WTC11 (cell line): ENCODE data around the gene ADCY10. TPM values are rescaled to one million over a fixed set of nuclear protein-coding genes. Genes with fewer than 3 reads are reported as not detected.

ENCODE experiments used
- ATAC-seq: fragments of 200-7000 bp; cut with Tn5 transposase; 2 replicates; pipeline ENCODE4 v1.10.0; 2021; ENCODE audit warnings: mild to moderate bottlenecking, moderate library complexity
- CTCF ChIA-PET: fragments of 300-600 bp; sonication (Branson Sonifier 250); formaldehyde crosslinking; loops from one replicate; lab custom pipeline; 2021; ENCODE audit warnings: antibody characterized with exemption; lab: Charles Lee
- POLR2A ChIA-PET: fragments of 350-600 bp; sonication (Branson Sonifier 250); formaldehyde crosslinking; loops from one replicate; lab custom pipeline; 2021; ENCODE audit warnings: antibody characterized with exemption; lab: Charles Lee
- DNase-seq: peaks from one replicate; pipeline ENCODE4 v3.0.0; 2021; ENCODE audit warnings: low spot score
- H3K27ac Mint-ChIP-seq: 2 replicates; pipeline ENCODE4 v1.8.0; 2021; ENCODE audit warnings: mixed read lengths
- H3K27me3 Mint-ChIP-seq: 2 replicates; pipeline ENCODE4 v1.8.0; 2021; ENCODE audit warnings: low read depth, mild to moderate bottlenecking, moderate library complexity, mixed read lengths
- H3K36me3 Mint-ChIP-seq: 2 replicates; pipeline ENCODE4 v1.8.0; 2021; ENCODE audit warnings: mixed read lengths
- H3K4me1 Mint-ChIP-seq: 2 replicates; pipeline ENCODE4 v1.8.0; 2022; ENCODE audit warnings: mixed read lengths
- H3K4me3 Mint-ChIP-seq: 2 replicates; pipeline ENCODE4 v1.8.0; 2021; ENCODE audit warnings: mild to moderate bottlenecking, moderate library complexity, mixed read lengths
- H3K9me3 Mint-ChIP-seq: 2 replicates; pipeline ENCODE4 v1.8.0; 2021; ENCODE audit warnings: mixed read lengths
- ATF1 ChIP-seq: sonication (generic); formaldehyde crosslinking; IDR thresholded peaks from 2 replicates; pipeline ENCODE4 v1.8.1; 2023; ENCODE audit warnings: mild to moderate bottlenecking, moderate library complexity, missing genetic modification reagents
- CREM ChIP-seq: sonication (generic); formaldehyde crosslinking; IDR thresholded peaks from 2 replicates; pipeline ENCODE4 v1.8.1; 2022; ENCODE audit warnings: mild to moderate bottlenecking, missing genetic modification reagents, moderate library complexity
- ELF4 ChIP-seq: sonication (generic); formaldehyde crosslinking; IDR thresholded peaks from 2 replicates; pipeline ENCODE4 v1.8.1; 2022; ENCODE audit warnings: low read depth, mild to moderate bottlenecking, moderate library complexity, missing genetic modification reagents
- ESRRA ChIP-seq: sonication (generic); formaldehyde crosslinking; IDR thresholded peaks from 2 replicates; pipeline ENCODE4 v1.8.1; 2022; ENCODE audit warnings: mild to moderate bottlenecking, missing genetic modification reagents, borderline replicate concordance
- ETV6 ChIP-seq: sonication (generic); formaldehyde crosslinking; IDR thresholded peaks from 2 replicates; pipeline ENCODE4 v1.8.1; 2022; ENCODE audit warnings: mild to moderate bottlenecking, missing genetic modification reagents
- FOXJ3 ChIP-seq: sonication (generic); formaldehyde crosslinking; IDR thresholded peaks from 2 replicates; pipeline ENCODE4 v1.9.0; 2021; ENCODE audit warnings: missing genetic modification reagents, mild to moderate bottlenecking, borderline replicate concordance
- NFE2L1 ChIP-seq: sonication (generic); formaldehyde crosslinking; IDR thresholded peaks from 2 replicates; pipeline ENCODE4 v1.8.1; 2023; ENCODE audit warnings: missing genetic modification reagents
- NR2C2 ChIP-seq: sonication (generic); formaldehyde crosslinking; IDR thresholded peaks from 2 replicates; pipeline ENCODE4 v1.8.0; 2022; ENCODE audit warnings: mild to moderate bottlenecking, missing genetic modification reagents
- SOX15 ChIP-seq: fragments of 250-450 bp; sonication (Bioruptor Pico); IDR thresholded peaks from 2 replicates; pipeline ENCODE4 v1.9.0; 2021; ENCODE audit warnings: mild to moderate bottlenecking
- ZNF219 ChIP-seq: sonication (generic); formaldehyde crosslinking; IDR thresholded peaks from 2 replicates; pipeline ENCODE4 v1.8.0; 2023; ENCODE audit warnings: missing genetic modification reagents, mild to moderate bottlenecking, borderline replicate concordance
- ZNF423 ChIP-seq: fragments of 250-450 bp; sonication (Bioruptor Pico); IDR thresholded peaks from 2 replicates; pipeline ENCODE4 v2.1.2; 2022; ENCODE audit warnings: mild to moderate bottlenecking, moderate library complexity
- total RNA-seq: library from RNA; stranded (reverse); gene quantifications from 3 replicates; pipeline ENCODE4 v1.2.3, GENCODE V29; 2021
- TF ChIP-seq, protein P1 (sequence below): fragments of 250-450 bp; sonication (Bioruptor Pico); IDR thresholded peaks from 2 replicates; pipeline ENCODE4 v1.9.0; 2021; ENCODE audit warnings: moderate library complexity, mild to moderate bottlenecking, inconsistent platforms, borderline replicate concordance
- TF ChIP-seq, protein P2 (sequence below): fragments of 250-450 bp; sonication (Bioruptor Pico); IDR thresholded peaks from 2 replicates; pipeline ENCODE4 v1.8.0; 2021; ENCODE audit warnings: mild to moderate bottlenecking
- TF ChIP-seq, protein P3 (sequence below): fragments of 250-450 bp; sonication (Bioruptor Pico); IDR thresholded peaks from 2 replicates; pipeline ENCODE4 v1.9.0; 2021; ENCODE audit warnings: mild to moderate bottlenecking
- TF ChIP-seq, protein P4 (sequence below): fragments of 250-450 bp; sonication (Bioruptor Pico); IDR thresholded peaks from 2 replicates; pipeline ENCODE4 v2.1.2; 2022; ENCODE audit warnings: mild to moderate bottlenecking, moderate library complexity
- TF ChIP-seq, protein P5 (sequence below): sonication (generic); formaldehyde crosslinking; conservative IDR thresholded peaks from 2 replicates; pipeline ENCODE4 v1.8.1; 2023; ENCODE audit warnings: mild to moderate bottlenecking, low read depth, missing genetic modification reagents, moderate library complexity
- TF ChIP-seq, protein P6 (sequence below): sonication (generic); formaldehyde crosslinking; IDR thresholded peaks from 2 replicates; pipeline ENCODE4 v1.8.0; 2022; ENCODE audit warnings: mild to moderate bottlenecking, missing genetic modification reagents
- TF ChIP-seq, protein P7 (sequence below): sonication (generic); formaldehyde crosslinking; IDR thresholded peaks from 2 replicates; pipeline ENCODE4 v1.8.1; 2023; ENCODE audit warnings: mild to moderate bottlenecking, missing genetic modification reagents, moderate library complexity
- TF ChIP-seq, protein P8 (sequence below): sonication (generic); formaldehyde crosslinking; IDR thresholded peaks from 2 replicates; pipeline ENCODE4 v1.8.0; 2022; ENCODE audit warnings: mild to moderate bottlenecking, missing genetic modification reagents

ADCY10 gene
- total RNA-seq, 1 experiment from 2014 or later, result 0.07 TPM

DNA sequence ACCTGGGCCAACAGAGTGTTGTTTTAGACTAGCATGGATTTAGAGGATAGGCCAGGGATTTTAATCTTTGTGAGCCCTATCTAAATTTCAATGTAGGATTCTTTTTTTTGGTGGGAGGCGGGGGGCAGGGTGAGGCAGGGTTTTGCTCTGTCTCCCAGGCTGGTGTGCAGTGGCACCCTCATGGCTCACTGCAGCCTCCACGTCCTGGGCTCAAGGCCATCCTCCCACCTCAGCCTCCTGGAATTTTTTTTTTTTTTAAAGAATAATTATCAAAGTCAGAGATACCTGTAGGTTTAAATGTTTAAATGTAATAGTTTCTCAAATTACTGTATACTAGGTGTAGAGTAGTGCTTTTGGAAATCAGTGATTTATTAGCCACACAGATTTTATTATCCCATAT lies 26.3 kb upstream of the ADCY10 start:
- peaks cover 17% of the 10 kb centered on the region for H3K36me3 Mint-ChIP-seq
- H3K27me3 Mint-ChIP-seq, result no peaks in the 10 kb centered on the region
- H3K4me3 Mint-ChIP-seq, result no peak overlapping the region
- ATAC-seq, result no peak
- ChIA-PET POLR2A (no interaction called here), CTCF (no interaction called here)
- TF ChIP-seq, protein P1, sequence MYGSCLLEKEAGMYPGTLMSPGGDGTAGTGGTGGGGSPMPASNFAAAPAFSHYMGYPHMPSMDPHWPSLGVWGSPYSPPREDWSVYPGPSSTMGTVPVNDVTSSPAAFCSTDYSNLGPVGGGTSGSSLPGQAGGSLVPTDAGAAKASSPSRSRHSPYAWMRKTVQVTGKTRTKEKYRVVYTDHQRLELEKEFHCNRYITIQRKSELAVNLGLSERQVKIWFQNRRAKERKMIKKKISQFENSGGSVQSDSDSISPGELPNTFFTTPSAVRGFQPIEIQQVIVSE, result no peak
- TF ChIP-seq, protein P2, sequence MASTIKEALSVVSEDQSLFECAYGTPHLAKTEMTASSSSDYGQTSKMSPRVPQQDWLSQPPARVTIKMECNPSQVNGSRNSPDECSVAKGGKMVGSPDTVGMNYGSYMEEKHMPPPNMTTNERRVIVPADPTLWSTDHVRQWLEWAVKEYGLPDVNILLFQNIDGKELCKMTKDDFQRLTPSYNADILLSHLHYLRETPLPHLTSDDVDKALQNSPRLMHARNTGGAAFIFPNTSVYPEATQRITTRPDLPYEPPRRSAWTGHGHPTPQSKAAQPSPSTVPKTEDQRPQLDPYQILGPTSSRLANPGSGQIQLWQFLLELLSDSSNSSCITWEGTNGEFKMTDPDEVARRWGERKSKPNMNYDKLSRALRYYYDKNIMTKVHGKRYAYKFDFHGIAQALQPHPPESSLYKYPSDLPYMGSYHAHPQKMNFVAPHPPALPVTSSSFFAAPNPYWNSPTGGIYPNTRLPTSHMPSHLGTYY, result no peak
- TF ChIP-seq ETV6 (CRISPR knock-in tag) (no peak), CREM (CRISPR knock-in tag) (no peak), ESRRA (CRISPR knock-in tag) (no peak), SOX15 (no peak), ELF4 (CRISPR knock-in tag) (no peak), NFE2L1 (CRISPR knock-in tag) (no peak), NR2C2 (CRISPR knock-in tag) (no peak)
- TF ChIP-seq, protein P3, sequence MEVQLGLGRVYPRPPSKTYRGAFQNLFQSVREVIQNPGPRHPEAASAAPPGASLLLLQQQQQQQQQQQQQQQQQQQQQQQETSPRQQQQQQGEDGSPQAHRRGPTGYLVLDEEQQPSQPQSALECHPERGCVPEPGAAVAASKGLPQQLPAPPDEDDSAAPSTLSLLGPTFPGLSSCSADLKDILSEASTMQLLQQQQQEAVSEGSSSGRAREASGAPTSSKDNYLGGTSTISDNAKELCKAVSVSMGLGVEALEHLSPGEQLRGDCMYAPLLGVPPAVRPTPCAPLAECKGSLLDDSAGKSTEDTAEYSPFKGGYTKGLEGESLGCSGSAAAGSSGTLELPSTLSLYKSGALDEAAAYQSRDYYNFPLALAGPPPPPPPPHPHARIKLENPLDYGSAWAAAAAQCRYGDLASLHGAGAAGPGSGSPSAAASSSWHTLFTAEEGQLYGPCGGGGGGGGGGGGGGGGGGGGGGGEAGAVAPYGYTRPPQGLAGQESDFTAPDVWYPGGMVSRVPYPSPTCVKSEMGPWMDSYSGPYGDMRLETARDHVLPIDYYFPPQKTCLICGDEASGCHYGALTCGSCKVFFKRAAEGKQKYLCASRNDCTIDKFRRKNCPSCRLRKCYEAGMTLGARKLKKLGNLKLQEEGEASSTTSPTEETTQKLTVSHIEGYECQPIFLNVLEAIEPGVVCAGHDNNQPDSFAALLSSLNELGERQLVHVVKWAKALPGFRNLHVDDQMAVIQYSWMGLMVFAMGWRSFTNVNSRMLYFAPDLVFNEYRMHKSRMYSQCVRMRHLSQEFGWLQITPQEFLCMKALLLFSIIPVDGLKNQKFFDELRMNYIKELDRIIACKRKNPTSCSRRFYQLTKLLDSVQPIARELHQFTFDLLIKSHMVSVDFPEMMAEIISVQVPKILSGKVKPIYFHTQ, result no peak
- TF ChIP-seq, protein P4, sequence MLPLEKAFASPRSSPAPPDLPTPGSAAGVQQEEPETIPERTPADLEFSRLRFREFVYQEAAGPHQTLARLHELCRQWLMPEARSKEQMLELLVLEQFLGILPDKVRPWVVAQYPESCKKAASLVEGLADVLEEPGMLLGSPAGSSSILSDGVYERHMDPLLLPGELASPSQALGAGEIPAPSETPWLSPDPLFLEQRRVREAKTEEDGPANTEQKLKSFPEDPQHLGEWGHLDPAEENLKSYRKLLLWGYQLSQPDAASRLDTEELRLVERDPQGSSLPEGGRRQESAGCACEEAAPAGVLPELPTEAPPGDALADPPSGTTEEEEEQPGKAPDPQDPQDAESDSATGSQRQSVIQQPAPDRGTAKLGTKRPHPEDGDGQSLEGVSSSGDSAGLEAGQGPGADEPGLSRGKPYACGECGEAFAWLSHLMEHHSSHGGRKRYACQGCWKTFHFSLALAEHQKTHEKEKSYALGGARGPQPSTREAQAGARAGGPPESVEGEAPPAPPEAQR (CRISPR knock-in tag), result no peak
- H3K9me3 Mint-ChIP-seq, result peaks cover 5% of the 10 kb centered on the region
- no peak for DNase-seq
- no peak overlapping the region for H3K27ac Mint-ChIP-seq
- peaks cover 14% of the 10 kb centered on the region for H3K4me1 Mint-ChIP-seq

DNA sequence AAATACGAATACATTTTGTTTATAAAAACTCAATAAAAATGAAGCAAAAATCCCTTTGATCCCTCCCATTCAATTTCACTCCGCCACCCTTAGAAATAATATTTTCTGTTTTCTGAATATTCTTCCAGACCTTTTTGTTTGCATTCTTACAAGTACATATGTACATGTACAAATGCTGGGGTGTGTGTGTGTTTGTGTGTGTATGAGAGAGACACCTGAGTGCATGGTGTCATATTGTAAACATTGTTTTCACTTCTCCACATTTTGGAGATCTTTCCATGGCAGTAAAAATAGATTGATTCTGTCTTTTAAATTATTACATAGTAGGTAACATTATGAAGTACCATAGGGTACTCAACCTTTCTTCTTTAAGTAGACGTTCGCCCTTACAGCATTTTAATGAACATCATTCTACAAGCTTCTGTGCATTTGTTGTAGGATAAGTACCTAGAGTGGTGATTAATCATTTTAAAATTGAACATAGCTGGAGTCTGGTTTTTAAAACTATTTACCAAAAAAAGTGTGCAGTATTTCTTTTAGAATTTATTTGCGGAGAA lies 24.2 kb upstream of the ADCY10 start:
- ChIA-PET CTCF (no interaction called here), POLR2A (interaction anchor here (0.7 kb wide), 1 partner anchor 144 kb away, joined by 3 read pairs; no protein-coding TSS in a partner anchor)
- ATAC-seq (no peak), DNase-seq (no peak)
- peak overlapping the region; percentile 99 for H3K27ac Mint-ChIP-seq
- no peaks in the 10 kb centered on the region for H3K9me3 Mint-ChIP-seq
- H3K4me1 Mint-ChIP-seq, result peaks cover 29% of the 10 kb centered on the region
- H3K27me3 Mint-ChIP-seq, result no peaks in the 10 kb centered on the region
- peaks cover 7% of the 10 kb centered on the region for H3K36me3 Mint-ChIP-seq
- peak overlapping the region; percentile 92 for H3K4me3 Mint-ChIP-seq
- TF ChIP-seq, protein P5, sequence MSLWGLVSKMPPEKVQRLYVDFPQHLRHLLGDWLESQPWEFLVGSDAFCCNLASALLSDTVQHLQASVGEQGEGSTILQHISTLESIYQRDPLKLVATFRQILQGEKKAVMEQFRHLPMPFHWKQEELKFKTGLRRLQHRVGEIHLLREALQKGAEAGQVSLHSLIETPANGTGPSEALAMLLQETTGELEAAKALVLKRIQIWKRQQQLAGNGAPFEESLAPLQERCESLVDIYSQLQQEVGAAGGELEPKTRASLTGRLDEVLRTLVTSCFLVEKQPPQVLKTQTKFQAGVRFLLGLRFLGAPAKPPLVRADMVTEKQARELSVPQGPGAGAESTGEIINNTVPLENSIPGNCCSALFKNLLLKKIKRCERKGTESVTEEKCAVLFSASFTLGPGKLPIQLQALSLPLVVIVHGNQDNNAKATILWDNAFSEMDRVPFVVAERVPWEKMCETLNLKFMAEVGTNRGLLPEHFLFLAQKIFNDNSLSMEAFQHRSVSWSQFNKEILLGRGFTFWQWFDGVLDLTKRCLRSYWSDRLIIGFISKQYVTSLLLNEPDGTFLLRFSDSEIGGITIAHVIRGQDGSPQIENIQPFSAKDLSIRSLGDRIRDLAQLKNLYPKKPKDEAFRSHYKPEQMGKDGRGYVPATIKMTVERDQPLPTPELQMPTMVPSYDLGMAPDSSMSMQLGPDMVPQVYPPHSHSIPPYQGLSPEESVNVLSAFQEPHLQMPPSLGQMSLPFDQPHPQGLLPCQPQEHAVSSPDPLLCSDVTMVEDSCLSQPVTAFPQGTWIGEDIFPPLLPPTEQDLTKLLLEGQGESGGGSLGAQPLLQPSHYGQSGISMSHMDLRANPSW (CRISPR knock-in tag), result no peak
- TF ChIP-seq ZNF219 (CRISPR knock-in tag), result no peak
- TF ChIP-seq, protein P6, sequence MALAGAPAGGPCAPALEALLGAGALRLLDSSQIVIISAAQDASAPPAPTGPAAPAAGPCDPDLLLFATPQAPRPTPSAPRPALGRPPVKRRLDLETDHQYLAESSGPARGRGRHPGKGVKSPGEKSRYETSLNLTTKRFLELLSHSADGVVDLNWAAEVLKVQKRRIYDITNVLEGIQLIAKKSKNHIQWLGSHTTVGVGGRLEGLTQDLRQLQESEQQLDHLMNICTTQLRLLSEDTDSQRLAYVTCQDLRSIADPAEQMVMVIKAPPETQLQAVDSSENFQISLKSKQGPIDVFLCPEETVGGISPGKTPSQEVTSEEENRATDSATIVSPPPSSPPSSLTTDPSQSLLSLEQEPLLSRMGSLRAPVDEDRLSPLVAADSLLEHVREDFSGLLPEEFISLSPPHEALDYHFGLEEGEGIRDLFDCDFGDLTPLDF, result no peak
- TF ChIP-seq, protein P7, sequence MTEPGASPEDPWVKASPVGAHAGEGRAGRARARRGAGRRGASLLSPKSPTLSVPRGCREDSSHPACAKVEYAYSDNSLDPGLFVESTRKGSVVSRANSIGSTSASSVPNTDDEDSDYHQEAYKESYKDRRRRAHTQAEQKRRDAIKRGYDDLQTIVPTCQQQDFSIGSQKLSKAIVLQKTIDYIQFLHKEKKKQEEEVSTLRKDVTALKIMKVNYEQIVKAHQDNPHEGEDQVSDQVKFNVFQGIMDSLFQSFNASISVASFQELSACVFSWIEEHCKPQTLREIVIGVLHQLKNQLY, result no peak
- TF ChIP-seq, protein P8, sequence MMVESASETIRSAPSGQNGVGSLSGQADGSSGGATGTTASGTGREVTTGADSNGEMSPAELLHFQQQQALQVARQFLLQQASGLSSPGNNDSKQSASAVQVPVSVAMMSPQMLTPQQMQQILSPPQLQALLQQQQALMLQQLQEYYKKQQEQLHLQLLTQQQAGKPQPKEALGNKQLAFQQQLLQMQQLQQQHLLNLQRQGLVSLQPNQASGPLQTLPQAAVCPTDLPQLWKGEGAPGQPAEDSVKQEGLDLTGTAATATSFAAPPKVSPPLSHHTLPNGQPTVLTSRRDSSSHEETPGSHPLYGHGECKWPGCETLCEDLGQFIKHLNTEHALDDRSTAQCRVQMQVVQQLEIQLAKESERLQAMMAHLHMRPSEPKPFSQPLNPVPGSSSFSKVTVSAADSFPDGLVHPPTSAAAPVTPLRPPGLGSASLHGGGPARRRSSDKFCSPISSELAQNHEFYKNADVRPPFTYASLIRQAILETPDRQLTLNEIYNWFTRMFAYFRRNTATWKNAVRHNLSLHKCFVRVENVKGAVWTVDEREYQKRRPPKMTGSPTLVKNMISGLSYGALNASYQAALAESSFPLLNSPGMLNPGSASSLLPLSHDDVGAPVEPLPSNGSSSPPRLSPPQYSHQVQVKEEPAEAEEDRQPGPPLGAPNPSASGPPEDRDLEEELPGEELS (CRISPR knock-in tag), result no peak
- no peak for TF ChIP-seq ATF1 (CRISPR knock-in tag)
- no peak for TF ChIP-seq ZNF423 (CRISPR knock-in tag)
- no peak for TF ChIP-seq FOXJ3 (CRISPR knock-in tag)
